Uterus (tissue), 2 donors: Measurements from ENCODE around the gene PCLO.

Experiments
- POLR2A ChIP-seq, 2 donors: fragments of 450-650 bp; IDR thresholded peaks; one replicate each; pipeline ENCODE4 v1.6.1; 2016; ENCODE audit warnings: antibody characterized with exemption in 2 of 2, mild to moderate bottlenecking in 1 of 2, moderate library complexity in 1 of 2
- TF ChIP-seq, protein P1 (sequence below), 4 experiments: fragments of 200-600 bp in 2 of 4; fragments of 450-650 bp in 2 of 4; sonication (generic) in 2 of 4; IDR thresholded peaks; one replicate each; pipeline ENCODE4 v1.5.1; 2016 to 2019; ENCODE audit warnings: antibody characterized with exemption in 4 of 4, mild to moderate bottlenecking in 2 of 4, moderate library complexity in 1 of 4

DNA sequence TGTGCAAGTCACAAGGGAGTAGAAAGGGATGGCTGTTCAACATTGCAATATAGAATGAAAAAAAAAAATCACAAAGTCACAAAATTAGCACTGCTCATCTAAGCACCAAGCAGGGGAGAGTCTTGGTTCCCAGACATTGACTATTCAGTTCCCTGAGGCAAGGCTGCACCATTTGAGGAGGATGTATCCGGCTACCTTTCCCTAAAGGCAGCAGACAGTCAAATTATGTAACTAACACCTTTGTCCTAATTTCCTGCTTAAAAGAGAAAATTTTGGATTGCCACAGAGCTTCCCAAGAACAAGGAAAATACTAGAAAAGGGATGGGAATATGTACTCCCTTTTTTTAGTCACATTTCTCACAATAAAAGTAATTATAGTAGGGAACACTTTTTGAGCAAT, 148.1 kb downstream of the PCLO start:
- no peak for TF ChIP-seq POLR2A (IDR thresholded peaks at IDR 0.05)
- TF ChIP-seq, protein P1, sequence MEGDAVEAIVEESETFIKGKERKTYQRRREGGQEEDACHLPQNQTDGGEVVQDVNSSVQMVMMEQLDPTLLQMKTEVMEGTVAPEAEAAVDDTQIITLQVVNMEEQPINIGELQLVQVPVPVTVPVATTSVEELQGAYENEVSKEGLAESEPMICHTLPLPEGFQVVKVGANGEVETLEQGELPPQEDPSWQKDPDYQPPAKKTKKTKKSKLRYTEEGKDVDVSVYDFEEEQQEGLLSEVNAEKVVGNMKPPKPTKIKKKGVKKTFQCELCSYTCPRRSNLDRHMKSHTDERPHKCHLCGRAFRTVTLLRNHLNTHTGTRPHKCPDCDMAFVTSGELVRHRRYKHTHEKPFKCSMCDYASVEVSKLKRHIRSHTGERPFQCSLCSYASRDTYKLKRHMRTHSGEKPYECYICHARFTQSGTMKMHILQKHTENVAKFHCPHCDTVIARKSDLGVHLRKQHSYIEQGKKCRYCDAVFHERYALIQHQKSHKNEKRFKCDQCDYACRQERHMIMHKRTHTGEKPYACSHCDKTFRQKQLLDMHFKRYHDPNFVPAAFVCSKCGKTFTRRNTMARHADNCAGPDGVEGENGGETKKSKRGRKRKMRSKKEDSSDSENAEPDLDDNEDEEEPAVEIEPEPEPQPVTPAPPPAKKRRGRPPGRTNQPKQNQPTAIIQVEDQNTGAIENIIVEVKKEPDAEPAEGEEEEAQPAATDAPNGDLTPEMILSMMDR (IDR thresholded peaks at IDR 0.05) = no peak
